Sigmoid colon (tissue), 7 donors: ENCODE data around the gene CYP26B1. TPM values are rescaled to one million over a fixed set of nuclear protein-coding genes. Genes with fewer than 3 reads are reported as not detected.
A peak's percentile ranks its signal among the peaks of the same experiment; 100 is the strongest.

Experiments
- DNase-seq: peaks from one replicate; pipeline ENCODE4 v3.0.0-alpha.2; 2019
- H3K27ac ChIP-seq, 4 donors: fragments of 200-600 bp; sonication (generic); one replicate each; pipeline ENCODE4 v1.5.1; 2016 to 2019; ENCODE audit warnings: mild to moderate bottlenecking in 1 of 4
- H3K27me3 ChIP-seq, 3 donors: fragments of 200-600 bp; sonication (generic); one replicate each; pipeline ENCODE4 v1.5.1; 2019; ENCODE audit warnings: mild to moderate bottlenecking in 1 of 3
- H3K36me3 ChIP-seq, 4 donors: fragments of 200-600 bp; sonication (generic); one replicate each; pipeline ENCODE4 v1.5.1; 2016 to 2019
- H3K4me1 ChIP-seq, 4 donors: fragments of 200-600 bp; sonication (generic); one replicate each; pipeline ENCODE4 v1.5.1; 2017 to 2019
- H3K4me3 ChIP-seq, 4 donors: fragments of 200-600 bp; sonication (generic); one replicate each; pipeline ENCODE4 v1.5.1; 2017 to 2019; ENCODE audit warnings: mild to moderate bottlenecking in 2 of 4, moderate library complexity in 1 of 4
- H3K9me3 ChIP-seq, 4 donors: fragments of 200-600 bp in 3 of 4; sonication (generic) in 3 of 4; one replicate each; pipeline versions ENCODE4 v1.5.1 to v1.6.1; 2013 to 2019
- CTCF ChIP-seq, 4 experiments: fragments of 450-650 bp in 3 of 4; fragments of 200-600 bp in 1 of 4; IDR thresholded peaks; one replicate each; pipeline ENCODE4 v1.5.1; 2016 to 2019; ENCODE audit warnings: antibody characterized with exemption in 4 of 4, mild to moderate bottlenecking in 3 of 4, moderate library complexity in 2 of 4
- EP300 ChIP-seq, 4 donors: sonication (generic); formaldehyde crosslinking; IDR thresholded peaks; one replicate each; pipeline ENCODE4 v1.6.1; 2017; ENCODE audit warnings: antibody characterized with exemption in 4 of 4
- POLR2A ChIP-seq, 2 donors: fragments of 450-650 bp; IDR thresholded peaks; one replicate each; pipeline ENCODE4 v1.6.1; 2016; ENCODE audit warnings: antibody characterized with exemption in 2 of 2, mild to moderate bottlenecking in 2 of 2, moderate library complexity in 2 of 2
- POLR2AphosphoS5 ChIP-seq, 4 donors: sonication (generic); formaldehyde crosslinking; IDR thresholded peaks; one replicate each; pipeline ENCODE4 v1.6.1; 2017; ENCODE audit warnings: antibody characterized with exemption in 4 of 4
- WGBS, 2 donors: extraction: QIAGEN DNeasy Blood & Tissue Kit; methylation state at CpG; one replicate each; pipeline ENCODE4 v1.1.7; 2013; 5-methylcytosine and 5-hydroxymethylcytosine counted together
- intact Hi-C: fragments of 100-400 bp; cut with DNase I; formaldehyde crosslinking; loops from one replicate; pipeline ENCODE4 v1.15.1; 2023
- polyA plus RNA-seq, 3 donors: library from polyadenylated mRNA; stranded (reverse); fragments of 200-250 nt; gene quantifications; one replicate each; pipeline ENCODE4 v1.2.3, GENCODE V29; 2013
- total RNA-seq, 4 donors: library from RNA; depleted of rRNA; stranded (reverse); fragments of >200 nt; gene quantifications; one replicate each; pipeline ENCODE4 v1.1.0, GENCODE V29; 2016
- donor health status: healthy with polysubstance abuse.
- donor health status: Bipolar disorder and iron deficiency.
- donor health status: healthy.

Gene CYP26B1
- total and polyA plus RNA-seq, 7 donors: 0.46 to 5.0 (median 2.5) TPM

DNA sequence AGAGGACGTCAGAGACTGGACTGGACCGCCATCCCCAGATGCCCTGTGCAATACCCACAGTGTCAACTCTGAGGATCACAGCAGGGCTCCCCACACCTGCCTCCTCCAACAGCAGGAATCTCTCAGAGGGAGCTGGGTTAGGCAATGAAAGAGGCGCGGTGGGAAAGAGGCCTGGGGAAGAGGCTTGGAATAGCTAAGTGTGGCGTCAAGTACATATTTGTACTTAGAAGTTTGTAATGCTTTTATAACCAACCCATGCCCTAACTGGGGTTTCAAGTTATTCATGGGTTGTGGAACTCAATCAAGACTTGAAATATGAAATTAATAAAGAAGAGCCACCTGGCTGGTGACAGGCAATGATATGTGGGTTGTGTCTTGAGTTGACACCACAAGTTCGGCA lies 28.7 kb downstream of the CYP26B1 start:
- H3K4me1 ChIP-seq: no peaks in the 10 kb centered on the region
- TF ChIP-seq POLR2AphosphoS5 (IDR thresholded peaks at IDR 0.05) (no peak), CTCF (IDR thresholded peaks at IDR 0.05) (no peak), EP300 (IDR thresholded peaks at IDR 0.05) (no peak), POLR2A (IDR thresholded peaks at IDR 0.05) (no peak)

GRCh38 chr2:72118386-72118785 lies 29.3 kb downstream of the CYP26B1 start:
- TF ChIP-seq POLR2AphosphoS5 (IDR thresholded peaks at IDR 0.05) (no peak), POLR2A (IDR thresholded peaks at IDR 0.05) (no peak), EP300 (IDR thresholded peaks at IDR 0.05) (no peak), CTCF (IDR thresholded peaks at IDR 0.05) (no peak)
- intact Hi-C loops: no loop called here
- H3K27me3 ChIP-seq: peaks cover 0 to 3% (median 0%) of the 10 kb centered on the region in 3 donors
- H3K36me3 ChIP-seq: no peaks in the 10 kb centered on the region
- no peak overlapping the region for H3K27ac ChIP-seq
- peaks cover 0 to 4% (median 0%) of the 10 kb centered on the region in 4 donors for H3K9me3 ChIP-seq
- H3K4me3 ChIP-seq: no peak overlapping the region
- 93 to 94% methylated on average over 6 of the region's 6 CpGs for WGBS, 2 donors
- H3K4me1 ChIP-seq: no peaks in the 10 kb centered on the region
- DNase-seq: no peak

More for the DNA sequence above, 28.7 kb downstream of the CYP26B1 start:
- H3K36me3 ChIP-seq: no peaks in the 10 kb centered on the region
- WGBS, 2 donors: 92 to 94% methylated on average over 6 of the region's 6 CpGs
- peaks cover 0 to 3% (median 0%) of the 10 kb centered on the region in 3 donors for H3K27me3 ChIP-seq
- peaks cover 0 to 4% (median 0%) of the 10 kb centered on the region in 4 donors for H3K9me3 ChIP-seq
- no peak overlapping the region for H3K27ac ChIP-seq
- DNase-seq: no peak
- H3K4me3 ChIP-seq: no peak overlapping the region
- intact Hi-C loops: no loop called here

DNA sequence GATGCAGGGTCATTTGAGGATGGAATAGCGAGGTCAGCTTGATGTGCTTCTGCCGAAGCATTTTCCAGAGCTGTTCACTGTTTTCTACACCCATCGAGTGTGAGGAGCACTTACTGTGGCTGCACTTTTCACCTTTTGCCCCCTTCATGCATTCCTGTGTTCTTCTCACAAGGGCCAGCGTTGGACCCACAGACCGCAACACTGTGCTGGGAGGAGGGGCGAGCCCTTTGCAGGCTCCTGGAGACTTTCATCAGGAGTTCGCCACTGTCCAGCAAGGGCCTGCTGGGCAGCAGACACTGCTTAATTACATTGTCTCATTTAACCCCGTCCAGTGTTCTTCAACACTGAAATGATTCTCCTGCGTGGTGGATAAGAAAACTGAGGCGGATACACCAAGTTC lies 29.9 kb downstream of the CYP26B1 start:
- H3K27me3 ChIP-seq: peaks cover 0 to under 1% (median 0%) of the 10 kb centered on the region in 3 donors
- intact Hi-C loops: no loop called here
- no peak overlapping the region for H3K4me3 ChIP-seq
- H3K4me1 ChIP-seq: no peaks in the 10 kb centered on the region
- TF ChIP-seq POLR2A (IDR thresholded peaks at IDR 0.05) (no peak), POLR2AphosphoS5 (IDR thresholded peaks at IDR 0.05) (no peak), CTCF (IDR thresholded peaks at IDR 0.05) (no peak), EP300 (IDR thresholded peaks at IDR 0.05) (no peak)
- H3K36me3 ChIP-seq: no peaks in the 10 kb centered on the region
- WGBS, 2 donors: 92 to 93% methylated on average over 10 of the region's 10 CpGs
- H3K27ac ChIP-seq: no peak overlapping the region
- H3K9me3 ChIP-seq: peaks cover 0 to 2% (median 0%) of the 10 kb centered on the region in 4 donors
- DNase-seq: no peak

GRCh38 chr2:72117029-72117428 lies 30.6 kb downstream of the CYP26B1 start:
- no peaks in the 10 kb centered on the region for H3K27me3 ChIP-seq
- no peak for DNase-seq
- no peaks in the 10 kb centered on the region for H3K4me1 ChIP-seq
- no peaks in the 10 kb centered on the region for H3K36me3 ChIP-seq
- no peak overlapping the region for H3K27ac ChIP-seq
- no peak overlapping the region for H3K4me3 ChIP-seq
- TF ChIP-seq CTCF (IDR thresholded peaks at IDR 0.05): no peak
- TF ChIP-seq POLR2AphosphoS5 (IDR thresholded peaks at IDR 0.05): no peak
- TF ChIP-seq EP300 (IDR thresholded peaks at IDR 0.05): no peak
- no peak for TF ChIP-seq POLR2A (IDR thresholded peaks at IDR 0.05)
- intact Hi-C loops: no loop called here
- H3K9me3 ChIP-seq: no peaks in the 10 kb centered on the region
- WGBS, 2 donors: 88% methylated on average over 6 of the region's 6 CpGs

- 52 to 60% methylated on average over 4 of the region's 4 CpGs for WGBS, 2 donors
- Histone ChIP-seq H3K27me3 (no peaks in the 10 kb centered on the region), H3K4me3 (no peak overlapping the region), H3K9me3 (no peaks in the 10 kb centered on the region), H3K36me3 (no peaks in the 10 kb centered on the region), H3K4me1 (no peaks in the 10 kb centered on the region), H3K27ac (no peak overlapping the region)
- TF ChIP-seq EP300 (IDR thresholded peaks at IDR 0.05): no peak
- no peak for TF ChIP-seq CTCF (IDR thresholded peaks at IDR 0.05)
- no peak for TF ChIP-seq POLR2AphosphoS5 (IDR thresholded peaks at IDR 0.05)
- TF ChIP-seq POLR2A (IDR thresholded peaks at IDR 0.05): no peak
- DNase-seq: peak; percentile 49
- intact Hi-C loops: no loop called here
Observed at GRCh38 chr2:72116081-72116533, 31.6 kb downstream of the CYP26B1 start.
